Measurements from ENCODE around the gene CDKN2A. TPM values are rescaled to one million over a fixed set of nuclear protein-coding genes. Genes with fewer than 3 reads are reported as not detected.

The CDKN2A gene
- total RNA-seq, result 1 to 10 TPM; 3.5 to 7.7 (median 3.8) TPM
- total RNA-seq (2013), result 4.5 TPM

- ATAC-seq, result peak; percentile 38 to 50 (median 47)
- peak within 1 kb of the TSS; percentile 91 to 95 for H3K27ac Mint-ChIP-seq
Observed at GRCh38 chr9:21993893-21994555, at the start of gene CDKN2A. Gene CDKN2A, minus strand, starts transcription at chr9:21994392.

GRCh38 chr9:22043928-22044327 is 49.7 kb upstream of the CDKN2A start:
- H3K36me3 ChIP-seq (ENCODE audit: control insufficient read depth, insufficient read depth, low read length), result no peaks in the 10 kb centered on the region
- no peak overlapping the region for H3K4me3 Mint-ChIP-seq
- no peak for TF ChIP-seq CTCF (IDR thresholded peaks at IDR 0.05)
- H3K4me3 ChIP-seq (ENCODE audit: low read length), result no peak overlapping the region
- no peaks in the 10 kb centered on the region for H3K4me1 ChIP-seq (ENCODE audit: control insufficient read depth, insufficient read depth, low read length)
- intact Hi-C loops (cut with micrococcal nuclease), result no loop called here
- H3K9me3 ChIP-seq (ENCODE audit: control insufficient read depth, insufficient read depth, low read length), result no peaks in the 10 kb centered on the region
- H3K9me3 Mint-ChIP-seq, result no peaks in the 10 kb centered on the region
- peaks cover 7 to 21% of the 10 kb centered on the region in 2 donors for H3K27me3 Mint-ChIP-seq (ENCODE audit: low read depth in 2 of 2)
- no peaks in the 10 kb centered on the region for H3K36me3 Mint-ChIP-seq
- DNase-seq, result no peak
- WGBS (ENCODE audit: insufficient coverage), result no CpG with 5 or more reads among the region's 3 CpGs
- H3K27ac Mint-ChIP-seq, result no peak overlapping the region
- H3K4me1 Mint-ChIP-seq, result no peaks in the 10 kb centered on the region
- ATAC-seq, result no peak
- H3K27me3 ChIP-seq (ENCODE audit: control insufficient read depth, insufficient read depth, low read length), result peaks cover 6% of the 10 kb centered on the region
- H3K27ac ChIP-seq (ENCODE audit: low read length), result no peak overlapping the region

More at GRCh38 chr9:21993893-21994555, at the start of gene CDKN2A:
- peak; percentile 36 to 69 for DNase-seq
- H3K36me3 ChIP-seq (ENCODE audit: control insufficient read depth, insufficient read depth, low read length), result no peaks in the 10 kb centered on the region
- H3K4me3 ChIP-seq (ENCODE audit: low read length), result peak within 1 kb of the TSS; percentile 63
- H3K27ac ChIP-seq (ENCODE audit: low read length), result peak within 1 kb of the TSS; percentile 74
- no peaks in the 10 kb centered on the region for H3K36me3 Mint-ChIP-seq
- no peaks in the 10 kb centered on the region for H3K9me3 Mint-ChIP-seq
- peaks cover 10% of the 10 kb centered on the region for H3K27me3 ChIP-seq (ENCODE audit: control insufficient read depth, insufficient read depth, low read length)
- WGBS (ENCODE audit: insufficient coverage), result under 1% methylated on average over 43 of the region's 53 CpGs
- peaks cover 22 to 42% of the 10 kb centered on the region in 2 donors for H3K4me1 Mint-ChIP-seq
- peaks cover 14% of the 10 kb centered on the region for H3K4me1 ChIP-seq (ENCODE audit: control insufficient read depth, insufficient read depth, low read length)
- intact Hi-C loops (cut with micrococcal nuclease), result no loop called here
- peaks cover 13 to 18% of the 10 kb centered on the region in 2 donors for H3K27me3 Mint-ChIP-seq (ENCODE audit: low read depth in 2 of 2)
- no peaks in the 10 kb centered on the region for H3K9me3 ChIP-seq (ENCODE audit: control insufficient read depth, insufficient read depth, low read length)
- TF ChIP-seq CTCF (IDR thresholded peaks at IDR 0.05), result no peak
- peak within 1 kb of the TSS; percentile 100 for H3K4me3 Mint-ChIP-seq

- no peaks in the 10 kb centered on the region for H3K9me3 ChIP-seq (ENCODE audit: control insufficient read depth, insufficient read depth, low read length)
- peaks cover 7 to 21% of the 10 kb centered on the region in 2 donors for H3K27me3 Mint-ChIP-seq (ENCODE audit: low read depth in 2 of 2)
- 89% methylated on average over 1 of the region's 1 CpG for WGBS (ENCODE audit: insufficient coverage)
- no peaks in the 10 kb centered on the region for H3K4me1 ChIP-seq (ENCODE audit: control insufficient read depth, insufficient read depth, low read length)
- H3K9me3 Mint-ChIP-seq, result no peaks in the 10 kb centered on the region
- intact Hi-C loops (cut with micrococcal nuclease), result no loop called here
- peaks cover 6% of the 10 kb centered on the region for H3K27me3 ChIP-seq (ENCODE audit: control insufficient read depth, insufficient read depth, low read length)
- TF ChIP-seq CTCF (IDR thresholded peaks at IDR 0.05), result no peak
- DNase-seq, result no peak
- H3K4me1 Mint-ChIP-seq, result no peaks in the 10 kb centered on the region
- no peak overlapping the region for H3K4me3 ChIP-seq (ENCODE audit: low read length)
- ATAC-seq, result no peak
- no peaks in the 10 kb centered on the region for H3K36me3 ChIP-seq (ENCODE audit: control insufficient read depth, insufficient read depth, low read length)
- H3K27ac ChIP-seq (ENCODE audit: low read length), result no peak overlapping the region
- no peaks in the 10 kb centered on the region for H3K36me3 Mint-ChIP-seq
- H3K27ac Mint-ChIP-seq, result no peak overlapping the region
- H3K4me3 Mint-ChIP-seq, result no peak overlapping the region
Observed at GRCh38 chr9:22041775-22042174, 47.6 kb upstream of the CDKN2A start.

- no peak for TF ChIP-seq CTCF (IDR thresholded peaks at IDR 0.05)
- no peak overlapping the region for H3K27ac Mint-ChIP-seq
- peaks cover 5% of the 10 kb centered on the region for H3K27me3 ChIP-seq (ENCODE audit: control insufficient read depth, insufficient read depth, low read length)
- no peaks in the 10 kb centered on the region for H3K36me3 Mint-ChIP-seq
- no peaks in the 10 kb centered on the region for H3K4me1 ChIP-seq (ENCODE audit: control insufficient read depth, insufficient read depth, low read length)
- H3K27me3 Mint-ChIP-seq (ENCODE audit: low read depth in 2 of 2), result peaks cover 7 to 21% of the 10 kb centered on the region in 2 donors
- intact Hi-C loops (cut with micrococcal nuclease), result no loop called here
- no peaks in the 10 kb centered on the region for H3K9me3 Mint-ChIP-seq
- DNase-seq (no peak), ATAC-seq (no peak)
- H3K4me3 ChIP-seq (ENCODE audit: low read length), result no peak overlapping the region
- no peaks in the 10 kb centered on the region for H3K36me3 ChIP-seq (ENCODE audit: control insufficient read depth, insufficient read depth, low read length)
- H3K27ac ChIP-seq (ENCODE audit: low read length), result no peak overlapping the region
- WGBS (ENCODE audit: insufficient coverage), result 100% methylated on average over 1 of the region's 1 CpG
- H3K4me1 Mint-ChIP-seq, result no peaks in the 10 kb centered on the region
- H3K4me3 Mint-ChIP-seq, result no peak overlapping the region
- no peaks in the 10 kb centered on the region for H3K9me3 ChIP-seq (ENCODE audit: control insufficient read depth, insufficient read depth, low read length)
Observed at GRCh38 chr9:22041344-22041743, 47.2 kb upstream of the CDKN2A start.
